Renal cortex interstitium (tissue), 11 donors: ENCODE data around the gene MMP11. TPM values are rescaled to one million over a fixed set of nuclear protein-coding genes. Genes with fewer than 3 reads are reported as not detected.

Source experiments
- DNase-seq, 11 donors: peaks; one replicate each; pipeline ENCODE4 v3.0.0-alpha.2; 2013; ENCODE audit warnings: low read depth in 9 of 11, low spot score in 4 of 11; ENCODE audit errors: extremely low read depth in 1 of 11
- polyA plus RNA-seq, 3 donors: library from polyadenylated mRNA; unstranded; fragments of 120-200 nt; gene quantifications; one replicate each; pipeline ENCODE4 v1.2.1, GENCODE V29; 2013; ENCODE audit not compliant: insufficient read length in 3 of 3

The MMP11 gene
- polyA plus RNA-seq, 3 donors: 16.8 to 21.6 (median 20.2) TPM

GRCh38 chr22:23789638-23790037, 17.0 kb downstream of the MMP11 start:
- DNase-seq: no peak

GRCh38 chr22:23790819-23791737, 18.4 kb downstream of the MMP11 start:
- DNase-seq: no peak

- no peak for DNase-seq
These were observed 19.3 kb downstream of the MMP11 start for GRCh38 chr22:23791738-23792645.

- DNase-seq: no peak
These were observed 20.7 kb downstream of the MMP11 start for GRCh38 chr22:23793326-23793725.

- DNase-seq: no peak
These were observed 23.8 kb downstream of the MMP11 start for GRCh38 chr22:23796461-23796860.

GRCh38 chr22:23800297-23801237, 27.9 kb downstream of the MMP11 start:
- DNase-seq: no peak

- DNase-seq: no peak
These were observed 28.7 kb downstream of the MMP11 start for GRCh38 chr22:23801238-23801821.

- no peak for DNase-seq
These were observed 29.3 kb downstream of the MMP11 start for GRCh38 chr22:23801886-23802377.

GRCh38 chr22:23803001-23803819, 30.6 kb downstream of the MMP11 start:
- DNase-seq: no peak

- no peak for DNase-seq
These were observed 32.2 kb downstream of the MMP11 start for GRCh38 chr22:23804781-23805291.

- DNase-seq: no peak
These were observed 34.2 kb downstream of the MMP11 start for GRCh38 chr22:23806837-23807236.

GRCh38 chr22:23812378-23812777, 39.7 kb downstream of the MMP11 start:
- DNase-seq: no peak

GRCh38 chr22:23815541-23816155, 43.0 kb downstream of the MMP11 start:
- DNase-seq: no peak

GRCh38 chr22:23816156-23816976, 43.7 kb downstream of the MMP11 start:
- DNase-seq: no peak

GRCh38 chr22:23817146-23817545, 44.5 kb downstream of the MMP11 start:
- no peak for DNase-seq

GRCh38 chr22:23818541-23818940, 45.9 kb downstream of the MMP11 start:
- DNase-seq: no peak
